H9 (cell line): ENCODE results near the gene MIER2. TPM values are rescaled to one million over a fixed set of nuclear protein-coding genes. Genes with fewer than 3 reads are reported as not detected.
A peak's percentile ranks its signal among the peaks of the same experiment; 100 is the strongest.

Experiments
- DNase-seq: peaks from one replicate; pipeline ENCODE4 v3.0.0-alpha.2; 2017
- H2AFZ ChIP-seq: one replicate; pipeline ENCODE4 v1.6.1; 2013; ENCODE audit warnings: mild to moderate bottlenecking, low read length, control low read depth, moderate library complexity
- H2AK5ac ChIP-seq: 2 replicates; pipeline ENCODE4 v1.6.1; 2013; ENCODE audit warnings: low read length, control low read depth, mixed read lengths; ENCODE audit not compliant: insufficient read length
- H2BK120ac ChIP-seq: one replicate; pipeline ENCODE4 v1.6.1; 2013; ENCODE audit warnings: low read depth, mild to moderate bottlenecking, low read length, control low read depth, inconsistent platforms; ENCODE audit not compliant: poor library complexity, severe bottlenecking
- H2BK12ac ChIP-seq: 2 replicates; pipeline ENCODE4 v1.6.1; 2013; ENCODE audit warnings: low read length, control low read depth, mixed read lengths, low read depth; ENCODE audit not compliant: insufficient read length
- H2BK15ac ChIP-seq: 2 replicates; pipeline ENCODE4 v1.6.1; 2013; ENCODE audit warnings: low read depth, low read length, control low read depth
- H2BK20ac ChIP-seq: one replicate; pipeline ENCODE4 v1.6.1; 2013; ENCODE audit warnings: low read depth, mild to moderate bottlenecking, low read length, control low read depth, inconsistent platforms; ENCODE audit not compliant: poor library complexity, severe bottlenecking
- H2BK5ac ChIP-seq: 2 replicates; pipeline ENCODE4 v1.6.1; 2013; ENCODE audit warnings: low read length, control low read depth, mixed read lengths; ENCODE audit not compliant: insufficient read length
- H3K14ac ChIP-seq: 2 replicates; pipeline ENCODE4 v1.6.1; 2013; ENCODE audit warnings: low read length, control low read depth; ENCODE audit not compliant: insufficient read depth
- H3K18ac ChIP-seq: 2 replicates; pipeline ENCODE4 v1.6.1; 2013; ENCODE audit warnings: low read depth, mild to moderate bottlenecking, mixed read lengths, low read length, control low read depth; ENCODE audit not compliant: insufficient read length
- H3K23ac ChIP-seq: 2 replicates; pipeline ENCODE4 v1.6.1; 2013; ENCODE audit warnings: low read length, control low read depth, mixed read lengths, low read depth; ENCODE audit not compliant: insufficient read length
- H3K23me2 ChIP-seq: 2 replicates; pipeline ENCODE4 v1.6.1; 2013; ENCODE audit warnings: low read depth, mild to moderate bottlenecking, mixed read lengths, low read length, control low read depth; ENCODE audit not compliant: insufficient read length, poor library complexity, severe bottlenecking
- H3K27ac ChIP-seq: 2 replicates; pipeline ENCODE4 v1.5.1; 2013; ENCODE audit warnings: low read length, control low read depth, mixed read lengths, low read depth; ENCODE audit not compliant: insufficient read length
- H3K27me3 ChIP-seq: 2 replicates; pipeline ENCODE4 v1.6.1; 2013; ENCODE audit warnings: low read length, control low read depth, inconsistent platforms; ENCODE audit not compliant: insufficient read depth
- H3K4ac ChIP-seq: 2 replicates; pipeline ENCODE4 v1.6.1; 2013; ENCODE audit warnings: low read depth, mild to moderate bottlenecking, control low read depth, inconsistent platforms, low read length, moderate library complexity
- H3K4me1 ChIP-seq: 2 replicates; pipeline ENCODE4 v1.6.1; 2013; ENCODE audit warnings: low read length, control low read depth, inconsistent platforms; ENCODE audit not compliant: insufficient read depth
- H3K4me2 ChIP-seq: 2 replicates; pipeline ENCODE4 v1.6.1; 2013; ENCODE audit warnings: low read length, control low read depth, mixed read lengths; ENCODE audit not compliant: insufficient read length, insufficient read depth
- H3K56ac ChIP-seq: 2 replicates; pipeline ENCODE4 v1.6.1; 2013; ENCODE audit warnings: low read depth, mild to moderate bottlenecking, mixed read lengths, low read length, control low read depth; ENCODE audit not compliant: insufficient read length
- H3K79me1 ChIP-seq: 2 replicates; pipeline ENCODE4 v1.6.1; 2013; ENCODE audit warnings: low read depth, mild to moderate bottlenecking, moderate library complexity, low read length, control low read depth, inconsistent platforms; ENCODE audit not compliant: insufficient read depth, poor library complexity, severe bottlenecking
- H3K79me2 ChIP-seq: 2 replicates; pipeline ENCODE4 v1.6.1; 2013; ENCODE audit warnings: low read length, control low read depth, inconsistent platforms; ENCODE audit not compliant: insufficient read depth
- H3K9ac ChIP-seq: 2 replicates; pipeline ENCODE4 v1.6.1; 2013; ENCODE audit warnings: low read length, control low read depth, mixed read lengths; ENCODE audit not compliant: insufficient read length; ENCODE audit errors: extremely low read depth
- H3K9me3 ChIP-seq: one replicate; pipeline ENCODE4 v1.6.1; 2013; ENCODE audit warnings: low read depth, low read length, inconsistent platforms; ENCODE audit not compliant: control insufficient read depth
- H3T11ph ChIP-seq: one replicate; pipeline ENCODE4 v1.6.1; 2013; ENCODE audit warnings: mild to moderate bottlenecking, low read length, control low read depth, inconsistent platforms
- H4K20me1 ChIP-seq: one replicate; pipeline ENCODE4 v1.6.1; 2013; ENCODE audit not compliant: control insufficient read depth, insufficient read length, insufficient read depth
- H4K5ac ChIP-seq: 2 replicates; pipeline ENCODE4 v1.6.1; 2013; ENCODE audit warnings: low read depth, mild to moderate bottlenecking, mixed read lengths, low read length, control low read depth; ENCODE audit not compliant: insufficient read length
- H4K8ac ChIP-seq: replicated peaks from 2 replicates; pipeline ENCODE4 v1.6.1; 2013; ENCODE audit warnings: low read length, control low read depth, mixed read lengths, low read depth; ENCODE audit not compliant: insufficient read length
- H4K91ac ChIP-seq: 2 replicates; pipeline ENCODE4 v1.6.1; 2013; ENCODE audit warnings: low read depth, mild to moderate bottlenecking, moderate library complexity, mixed read lengths, low read length, control low read depth; ENCODE audit not compliant: insufficient read length
- H3K27ac Mint-ChIP-seq, 3 experiments: 2 replicates in 2 of 3; 3 replicates in 1 of 3; pipeline ENCODE4 v1.8.0; 2020 to 2021; ENCODE audit warnings: mixed read lengths in 3 of 3, mild to moderate bottlenecking in 1 of 3, moderate library complexity in 1 of 3
- H3K27me3 Mint-ChIP-seq: 2 replicates; pipeline ENCODE4 v1.8.0; 2021; ENCODE audit warnings: low read depth, mild to moderate bottlenecking, moderate library complexity, mixed read lengths
- H3K36me3 Mint-ChIP-seq, 3 experiments: 2 replicates in 2 of 3; 3 replicates in 1 of 3; pipeline ENCODE4 v1.8.0; 2020 to 2021; ENCODE audit warnings: low read depth in 3 of 3, mixed read lengths in 3 of 3; ENCODE audit not compliant: insufficient read depth in 1 of 3
- H3K4me1 Mint-ChIP-seq, 2 experiments: 2 replicates each; pipeline ENCODE4 v1.8.0; 2020; ENCODE audit warnings: mixed read lengths in 2 of 2
- H3K4me3 Mint-ChIP-seq, 2 experiments: 2 replicates in 1 of 2; 3 replicates in 1 of 2; pipeline ENCODE4 v1.8.0; 2020 to 2021; ENCODE audit warnings: mild to moderate bottlenecking in 2 of 2, mixed read lengths in 2 of 2, moderate library complexity in 1 of 2
- H3K9me3 Mint-ChIP-seq, 2 experiments: 2 replicates in 1 of 2; 3 replicates in 1 of 2; pipeline ENCODE4 v1.8.0; 2020; ENCODE audit warnings: mild to moderate bottlenecking in 2 of 2, mixed read lengths in 2 of 2, moderate library complexity in 1 of 2
- WGBS: extraction: QIAGEN DNeasy Blood & Tissue Kit; methylation state at CpG from one replicate; pipeline ENCODE4 v1.1.7; 2013; ENCODE audit warnings: missing lambda C conversion rate, low lambda C conversion rate, mixed read lengths; ENCODE audit not compliant: insufficient read length; ENCODE audit errors: extremely low coverage; 5-methylcytosine and 5-hydroxymethylcytosine counted together
- total RNA-seq: library from RNA; stranded (reverse); gene quantifications from 2 replicates; pipeline ENCODE4 v1.2.1, GENCODE V29; 2021
- TF ChIP-seq, protein P1 (sequence below): fragments of 200-600 bp; sonication (generic); conservative IDR thresholded peaks from 3 replicates; pipeline ENCODE4 v1.8.0; 2021; ENCODE audit warnings: antibody characterized with exemption, mild to moderate bottlenecking

Gene MIER2
- total RNA-seq, 1 experiment from 2014 or later: 60.5 TPM

GRCh38 chr19:279656-280055, 64.9 kb downstream of the MIER2 start:
- no CpG with 5 or more reads among the region's 10 CpGs for WGBS

More at GRCh38 chr19:279656-280055, 64.9 kb downstream of the MIER2 start:
- H3K79me1 ChIP-seq: no peaks in the 10 kb centered on the region
- no peak for DNase-seq
- H3K27ac ChIP-seq: no peak overlapping the region
- TF ChIP-seq, protein P1, sequence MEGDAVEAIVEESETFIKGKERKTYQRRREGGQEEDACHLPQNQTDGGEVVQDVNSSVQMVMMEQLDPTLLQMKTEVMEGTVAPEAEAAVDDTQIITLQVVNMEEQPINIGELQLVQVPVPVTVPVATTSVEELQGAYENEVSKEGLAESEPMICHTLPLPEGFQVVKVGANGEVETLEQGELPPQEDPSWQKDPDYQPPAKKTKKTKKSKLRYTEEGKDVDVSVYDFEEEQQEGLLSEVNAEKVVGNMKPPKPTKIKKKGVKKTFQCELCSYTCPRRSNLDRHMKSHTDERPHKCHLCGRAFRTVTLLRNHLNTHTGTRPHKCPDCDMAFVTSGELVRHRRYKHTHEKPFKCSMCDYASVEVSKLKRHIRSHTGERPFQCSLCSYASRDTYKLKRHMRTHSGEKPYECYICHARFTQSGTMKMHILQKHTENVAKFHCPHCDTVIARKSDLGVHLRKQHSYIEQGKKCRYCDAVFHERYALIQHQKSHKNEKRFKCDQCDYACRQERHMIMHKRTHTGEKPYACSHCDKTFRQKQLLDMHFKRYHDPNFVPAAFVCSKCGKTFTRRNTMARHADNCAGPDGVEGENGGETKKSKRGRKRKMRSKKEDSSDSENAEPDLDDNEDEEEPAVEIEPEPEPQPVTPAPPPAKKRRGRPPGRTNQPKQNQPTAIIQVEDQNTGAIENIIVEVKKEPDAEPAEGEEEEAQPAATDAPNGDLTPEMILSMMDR: no peak
- no peak overlapping the region; a peak in 2 of 7 replicates for H3K27ac Mint-ChIP-seq
- H3K9me3 ChIP-seq: no peaks in the 10 kb centered on the region
- H2BK20ac ChIP-seq: no peak overlapping the region
- no peak overlapping the region for H2BK120ac ChIP-seq
- no peaks in the 10 kb centered on the region; the same call in 1 of the 2 replicates for H3K27me3 Mint-ChIP-seq
- H3K4me1 Mint-ChIP-seq: peaks cover 14 to 29% of the 10 kb centered on the region in 2 experiments
- no peak overlapping the region for H3K14ac ChIP-seq
- H3K4me1 ChIP-seq: peaks cover 5% of the 10 kb centered on the region
- H3K36me3 Mint-ChIP-seq: peaks cover 15 to 60% (median 40%) of the 10 kb centered on the region in 3 experiments
- no peak overlapping the region for H3K4ac ChIP-seq
- no peak overlapping the region for H4K5ac ChIP-seq
- H3K23ac ChIP-seq: no peak overlapping the region
- no peak overlapping the region for H2BK5ac ChIP-seq
- H3K4me2 ChIP-seq: no peak overlapping the region
- no peak overlapping the region for H2BK15ac ChIP-seq
- H3T11ph ChIP-seq: no peak overlapping the region
- no peak overlapping the region for H2AK5ac ChIP-seq
- H3K9ac ChIP-seq: no peak overlapping the region
- no peak overlapping the region for H2BK12ac ChIP-seq
- no peak overlapping the region for H3K18ac ChIP-seq
- H4K91ac ChIP-seq: no peak overlapping the region
- no peaks in the 10 kb centered on the region for H3K79me2 ChIP-seq
- H4K20me1 ChIP-seq: no peaks in the 10 kb centered on the region
- no peaks in the 10 kb centered on the region for H3K27me3 ChIP-seq
- H3K9me3 Mint-ChIP-seq: peaks cover 0 to 2% of the 10 kb centered on the region in 2 experiments; a peak in 2 of 5 replicates
- no peak overlapping the region for H2AFZ ChIP-seq
- H4K8ac ChIP-seq: no peak overlapping the region
- no peaks in the 10 kb centered on the region for H3K23me2 ChIP-seq
- no peak overlapping the region for H3K56ac ChIP-seq
- peak overlapping the region in 1 of 2 experiments; percentile 19; a peak in 1 of 5 replicates for H3K4me3 Mint-ChIP-seq
